SK-N-MC (cell line): Measurements from ENCODE around the gene ACOD1.

ENCODE experiments used
- EZH2 ChIP-seq: fragments of 200-600 bp; sonication (generic); IDR thresholded peaks from one replicate; pipeline ENCODE4 v1.6.1; 2017; ENCODE audit warnings: antibody characterized with exemption
- FOXP2 ChIP-seq: optimal IDR thresholded peaks from 2 replicates; pipeline ENCODE3; 2011; ENCODE audit warnings: mild to moderate bottlenecking, moderate library complexity; ENCODE audit not compliant: insufficient read depth; ENCODE audit errors: extremely low read length, control extremely low read depth
- POLR2AphosphoS5 ChIP-seq: IDR thresholded peaks from 2 replicates; pipeline ENCODE4 v1.6.1; 2012; ENCODE audit warnings: mild to moderate bottlenecking, low read depth, low read length, borderline replicate concordance

DNA sequence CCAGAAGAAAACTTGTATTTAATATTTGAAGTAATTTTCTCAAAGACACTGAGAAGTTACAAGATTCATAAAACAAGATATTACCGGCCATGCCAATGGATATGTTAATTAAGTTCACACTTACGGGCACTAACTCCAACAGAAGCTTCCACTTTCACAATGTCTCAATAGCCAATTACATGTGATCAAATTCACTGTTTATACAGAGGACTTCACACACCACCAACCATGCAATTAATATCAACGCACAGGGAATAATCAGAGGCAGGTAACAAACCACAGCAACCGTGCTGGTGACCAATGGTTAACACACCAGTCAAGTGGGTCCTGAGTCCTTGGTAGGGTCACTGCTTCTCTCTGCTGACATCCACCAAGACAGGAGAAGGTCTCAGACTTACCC is 5.9 kb upstream of the ACOD1 start:
- TF ChIP-seq EZH2, result no peak
- TF ChIP-seq POLR2AphosphoS5, result no peak
- TF ChIP-seq FOXP2, result no peak
